H9 (cell line): ENCODE data around the gene COL19A1. TPM values are rescaled to one million over a fixed set of nuclear protein-coding genes. Genes with fewer than 3 reads are reported as not detected.

Experiments
- DNase-seq: peaks from one replicate; pipeline ENCODE4 v3.0.0-alpha.2; 2017
- H2AFZ ChIP-seq: one replicate; pipeline ENCODE4 v1.6.1; 2013; ENCODE audit warnings: mild to moderate bottlenecking, low read length, control low read depth, moderate library complexity
- H2AK5ac ChIP-seq: 2 replicates; pipeline ENCODE4 v1.6.1; 2013; ENCODE audit warnings: low read length, control low read depth, mixed read lengths; ENCODE audit not compliant: insufficient read length
- H2BK120ac ChIP-seq: one replicate; pipeline ENCODE4 v1.6.1; 2013; ENCODE audit warnings: low read depth, mild to moderate bottlenecking, low read length, control low read depth, inconsistent platforms; ENCODE audit not compliant: poor library complexity, severe bottlenecking
- H2BK12ac ChIP-seq: 2 replicates; pipeline ENCODE4 v1.6.1; 2013; ENCODE audit warnings: low read length, control low read depth, mixed read lengths, low read depth; ENCODE audit not compliant: insufficient read length
- H2BK15ac ChIP-seq: 2 replicates; pipeline ENCODE4 v1.6.1; 2013; ENCODE audit warnings: low read depth, low read length, control low read depth
- H2BK20ac ChIP-seq: one replicate; pipeline ENCODE4 v1.6.1; 2013; ENCODE audit warnings: low read depth, mild to moderate bottlenecking, low read length, control low read depth, inconsistent platforms; ENCODE audit not compliant: poor library complexity, severe bottlenecking
- H2BK5ac ChIP-seq: 2 replicates; pipeline ENCODE4 v1.6.1; 2013; ENCODE audit warnings: low read length, control low read depth, mixed read lengths; ENCODE audit not compliant: insufficient read length
- H3K14ac ChIP-seq: 2 replicates; pipeline ENCODE4 v1.6.1; 2013; ENCODE audit warnings: low read length, control low read depth; ENCODE audit not compliant: insufficient read depth
- H3K18ac ChIP-seq: 2 replicates; pipeline ENCODE4 v1.6.1; 2013; ENCODE audit warnings: low read depth, mild to moderate bottlenecking, mixed read lengths, low read length, control low read depth; ENCODE audit not compliant: insufficient read length
- H3K23ac ChIP-seq: 2 replicates; pipeline ENCODE4 v1.6.1; 2013; ENCODE audit warnings: low read length, control low read depth, mixed read lengths, low read depth; ENCODE audit not compliant: insufficient read length
- H3K23me2 ChIP-seq: 2 replicates; pipeline ENCODE4 v1.6.1; 2013; ENCODE audit warnings: low read depth, mild to moderate bottlenecking, mixed read lengths, low read length, control low read depth; ENCODE audit not compliant: insufficient read length, poor library complexity, severe bottlenecking
- H3K27ac ChIP-seq: 2 replicates; pipeline ENCODE4 v1.5.1; 2013; ENCODE audit warnings: low read length, control low read depth, mixed read lengths, low read depth; ENCODE audit not compliant: insufficient read length
- H3K27me3 ChIP-seq: 2 replicates; pipeline ENCODE4 v1.6.1; 2013; ENCODE audit warnings: low read length, control low read depth, inconsistent platforms; ENCODE audit not compliant: insufficient read depth
- H3K4ac ChIP-seq: 2 replicates; pipeline ENCODE4 v1.6.1; 2013; ENCODE audit warnings: low read depth, mild to moderate bottlenecking, control low read depth, inconsistent platforms, low read length, moderate library complexity
- H3K4me1 ChIP-seq: 2 replicates; pipeline ENCODE4 v1.6.1; 2013; ENCODE audit warnings: low read length, control low read depth, inconsistent platforms; ENCODE audit not compliant: insufficient read depth
- H3K4me2 ChIP-seq: 2 replicates; pipeline ENCODE4 v1.6.1; 2013; ENCODE audit warnings: low read length, control low read depth, mixed read lengths; ENCODE audit not compliant: insufficient read length, insufficient read depth
- H3K56ac ChIP-seq: 2 replicates; pipeline ENCODE4 v1.6.1; 2013; ENCODE audit warnings: low read depth, mild to moderate bottlenecking, mixed read lengths, low read length, control low read depth; ENCODE audit not compliant: insufficient read length
- H3K79me1 ChIP-seq: 2 replicates; pipeline ENCODE4 v1.6.1; 2013; ENCODE audit warnings: low read depth, mild to moderate bottlenecking, moderate library complexity, low read length, control low read depth, inconsistent platforms; ENCODE audit not compliant: insufficient read depth, poor library complexity, severe bottlenecking
- H3K79me2 ChIP-seq: 2 replicates; pipeline ENCODE4 v1.6.1; 2013; ENCODE audit warnings: low read length, control low read depth, inconsistent platforms; ENCODE audit not compliant: insufficient read depth
- H3K9ac ChIP-seq: 2 replicates; pipeline ENCODE4 v1.6.1; 2013; ENCODE audit warnings: low read length, control low read depth, mixed read lengths; ENCODE audit not compliant: insufficient read length; ENCODE audit errors: extremely low read depth
- H3K9me3 ChIP-seq: one replicate; pipeline ENCODE4 v1.6.1; 2013; ENCODE audit warnings: low read depth, low read length, inconsistent platforms; ENCODE audit not compliant: control insufficient read depth
- H3T11ph ChIP-seq: one replicate; pipeline ENCODE4 v1.6.1; 2013; ENCODE audit warnings: mild to moderate bottlenecking, low read length, control low read depth, inconsistent platforms
- H4K20me1 ChIP-seq: one replicate; pipeline ENCODE4 v1.6.1; 2013; ENCODE audit not compliant: control insufficient read depth, insufficient read length, insufficient read depth
- H4K5ac ChIP-seq: 2 replicates; pipeline ENCODE4 v1.6.1; 2013; ENCODE audit warnings: low read depth, mild to moderate bottlenecking, mixed read lengths, low read length, control low read depth; ENCODE audit not compliant: insufficient read length
- H4K8ac ChIP-seq: replicated peaks from 2 replicates; pipeline ENCODE4 v1.6.1; 2013; ENCODE audit warnings: low read length, control low read depth, mixed read lengths, low read depth; ENCODE audit not compliant: insufficient read length
- H4K91ac ChIP-seq: 2 replicates; pipeline ENCODE4 v1.6.1; 2013; ENCODE audit warnings: low read depth, mild to moderate bottlenecking, moderate library complexity, mixed read lengths, low read length, control low read depth; ENCODE audit not compliant: insufficient read length
- H3K27ac Mint-ChIP-seq, 3 experiments: 2 replicates in 2 of 3; 3 replicates in 1 of 3; pipeline ENCODE4 v1.8.0; 2020 to 2021; ENCODE audit warnings: mixed read lengths in 3 of 3, mild to moderate bottlenecking in 1 of 3, moderate library complexity in 1 of 3
- H3K27me3 Mint-ChIP-seq: 2 replicates; pipeline ENCODE4 v1.8.0; 2021; ENCODE audit warnings: low read depth, mild to moderate bottlenecking, moderate library complexity, mixed read lengths
- H3K36me3 Mint-ChIP-seq, 3 experiments: 2 replicates in 2 of 3; 3 replicates in 1 of 3; pipeline ENCODE4 v1.8.0; 2020 to 2021; ENCODE audit warnings: low read depth in 3 of 3, mixed read lengths in 3 of 3; ENCODE audit not compliant: insufficient read depth in 1 of 3
- H3K4me1 Mint-ChIP-seq, 2 experiments: 2 replicates each; pipeline ENCODE4 v1.8.0; 2020; ENCODE audit warnings: mixed read lengths in 2 of 2
- H3K4me3 Mint-ChIP-seq, 2 experiments: 2 replicates in 1 of 2; 3 replicates in 1 of 2; pipeline ENCODE4 v1.8.0; 2020 to 2021; ENCODE audit warnings: mild to moderate bottlenecking in 2 of 2, mixed read lengths in 2 of 2, moderate library complexity in 1 of 2
- H3K9me3 Mint-ChIP-seq, 2 experiments: 2 replicates in 1 of 2; 3 replicates in 1 of 2; pipeline ENCODE4 v1.8.0; 2020; ENCODE audit warnings: mild to moderate bottlenecking in 2 of 2, mixed read lengths in 2 of 2, moderate library complexity in 1 of 2
- WGBS: extraction: QIAGEN DNeasy Blood & Tissue Kit; methylation state at CpG from one replicate; pipeline ENCODE4 v1.1.7; 2013; ENCODE audit warnings: missing lambda C conversion rate, low lambda C conversion rate, mixed read lengths; ENCODE audit not compliant: insufficient read length; ENCODE audit errors: extremely low coverage; 5-methylcytosine and 5-hydroxymethylcytosine counted together
- total RNA-seq: library from RNA; stranded (reverse); gene quantifications from 2 replicates; pipeline ENCODE4 v1.2.1, GENCODE V29; 2021
- TF ChIP-seq, protein P1 (sequence below): fragments of 200-600 bp; sonication (generic); conservative IDR thresholded peaks from 3 replicates; pipeline ENCODE4 v1.8.0; 2021; ENCODE audit warnings: antibody characterized with exemption, mild to moderate bottlenecking

Gene COL19A1
- total RNA-seq, 1 experiment from 2014 or later, result not detected

DNA sequence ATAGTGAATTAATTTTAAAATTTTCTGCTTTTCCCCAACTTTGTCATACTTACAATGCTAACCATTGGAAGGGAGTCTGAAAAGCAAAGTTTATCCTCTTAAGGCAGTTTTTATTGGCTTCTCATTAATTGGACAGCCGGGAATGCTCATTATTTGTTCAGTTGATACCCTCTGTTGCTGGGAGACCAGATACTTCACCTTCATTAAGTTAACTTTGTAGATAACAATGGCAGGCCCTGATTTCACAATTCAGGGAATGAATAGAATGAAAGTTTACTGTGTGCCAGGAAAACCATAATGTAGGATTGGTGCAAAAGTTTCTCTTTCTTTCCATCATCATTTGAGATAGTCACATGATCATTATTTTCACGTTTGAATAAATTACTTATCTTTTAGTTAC, 49.0 kb downstream of the COL19A1 start:
- Histone ChIP-seq H3K9me3 (no peaks in the 10 kb centered on the region), H3K18ac (no peak overlapping the region), H2BK12ac (no peak overlapping the region), H3K4me2 (no peak overlapping the region), H2BK15ac (no peak overlapping the region), H3T11ph (no peak overlapping the region), H2BK5ac (no peak overlapping the region), H2BK120ac (no peak overlapping the region), H4K91ac (no peak overlapping the region), H4K8ac (no peak overlapping the region), H2BK20ac (no peak overlapping the region), H3K79me2 (no peaks in the 10 kb centered on the region), H3K79me1 (no peaks in the 10 kb centered on the region), H3K4me1 (no peaks in the 10 kb centered on the region), H3K14ac (no peak overlapping the region), H3K9ac (no peak overlapping the region), H3K23me2 (no peaks in the 10 kb centered on the region), H4K5ac (no peak overlapping the region), H3K4ac (no peak overlapping the region), H3K27me3 (no peaks in the 10 kb centered on the region), H3K27ac (no peak overlapping the region), H3K23ac (no peak overlapping the region), H3K56ac (no peak overlapping the region), H2AK5ac (no peak overlapping the region), H4K20me1 (no peaks in the 10 kb centered on the region), H2AFZ (no peak overlapping the region)
- WGBS, result no CpG with 5 or more reads among the region's 2 CpGs
- TF ChIP-seq, protein P1, sequence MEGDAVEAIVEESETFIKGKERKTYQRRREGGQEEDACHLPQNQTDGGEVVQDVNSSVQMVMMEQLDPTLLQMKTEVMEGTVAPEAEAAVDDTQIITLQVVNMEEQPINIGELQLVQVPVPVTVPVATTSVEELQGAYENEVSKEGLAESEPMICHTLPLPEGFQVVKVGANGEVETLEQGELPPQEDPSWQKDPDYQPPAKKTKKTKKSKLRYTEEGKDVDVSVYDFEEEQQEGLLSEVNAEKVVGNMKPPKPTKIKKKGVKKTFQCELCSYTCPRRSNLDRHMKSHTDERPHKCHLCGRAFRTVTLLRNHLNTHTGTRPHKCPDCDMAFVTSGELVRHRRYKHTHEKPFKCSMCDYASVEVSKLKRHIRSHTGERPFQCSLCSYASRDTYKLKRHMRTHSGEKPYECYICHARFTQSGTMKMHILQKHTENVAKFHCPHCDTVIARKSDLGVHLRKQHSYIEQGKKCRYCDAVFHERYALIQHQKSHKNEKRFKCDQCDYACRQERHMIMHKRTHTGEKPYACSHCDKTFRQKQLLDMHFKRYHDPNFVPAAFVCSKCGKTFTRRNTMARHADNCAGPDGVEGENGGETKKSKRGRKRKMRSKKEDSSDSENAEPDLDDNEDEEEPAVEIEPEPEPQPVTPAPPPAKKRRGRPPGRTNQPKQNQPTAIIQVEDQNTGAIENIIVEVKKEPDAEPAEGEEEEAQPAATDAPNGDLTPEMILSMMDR, result no peak
- no peak overlapping the region for H3K27ac Mint-ChIP-seq
- DNase-seq, result no peak
- H3K4me1 Mint-ChIP-seq, result peaks cover 8 to 13% of the 10 kb centered on the region in 2 experiments
- no peaks in the 10 kb centered on the region for H3K27me3 Mint-ChIP-seq
- no peak overlapping the region for H3K4me3 Mint-ChIP-seq
- H3K9me3 Mint-ChIP-seq, result no peaks in the 10 kb centered on the region
- H3K36me3 Mint-ChIP-seq, result no peaks in the 10 kb centered on the region
